Stomach (tissue), 9 donors: ENCODE measurements around the gene FANCD2OS. TPM values are rescaled to one million over a fixed set of nuclear protein-coding genes. Genes with fewer than 3 reads are reported as not detected.

Experiments
- DNase-seq, 2 donors: peaks; one replicate each; pipeline versions ENCODE4 v3.0.0 to v3.0.0-alpha.2; 2013 to 2019
- H3K27ac ChIP-seq, 5 donors: fragments of 200-600 bp in 4 of 5; sonication (generic) in 4 of 5; one replicate each; pipeline ENCODE4 v1.5.1; 2013 to 2019; ENCODE audit warnings: mild to moderate bottlenecking in 1 of 5, moderate library complexity in 1 of 5
- H3K27me3 ChIP-seq, 3 donors: fragments of 200-600 bp; sonication (generic); one replicate each; pipeline ENCODE4 v1.5.1; 2017 to 2019; ENCODE audit warnings: mixed run types in 1 of 3
- H3K36me3 ChIP-seq, 4 donors: fragments of 200-600 bp; sonication (generic); 1 replicate in 3 of 4; 2 replicates in 1 of 4; pipeline ENCODE4 v1.5.1; 2016 to 2019
- H3K4me1 ChIP-seq, 4 donors: fragments of 200-600 bp; sonication (generic); one replicate each; pipeline ENCODE4 v1.5.1; 2016 to 2019
- H3K4me3 ChIP-seq, 4 donors: fragments of 200-600 bp; sonication (generic) in 3 of 4; one replicate each; pipeline ENCODE4 v1.5.1; 2016 to 2019; ENCODE audit warnings: mild to moderate bottlenecking in 1 of 4
- H3K9me3 ChIP-seq, 4 donors: fragments of 200-600 bp; sonication (generic); one replicate each; pipeline ENCODE4 v1.5.1; 2016 to 2019
- EP300 ChIP-seq: sonication (generic); formaldehyde crosslinking; IDR thresholded peaks from one replicate; pipeline ENCODE4 v1.6.1; 2017; ENCODE audit warnings: antibody characterized with exemption
- POLR2A ChIP-seq, 4 donors: fragments of 450-650 bp; IDR thresholded peaks; one replicate each; pipeline ENCODE4 v1.6.1; 2016; ENCODE audit warnings: antibody characterized with exemption in 4 of 4, control low read depth in 2 of 4, mild to moderate bottlenecking in 1 of 4, moderate library complexity in 1 of 4
- POLR2AphosphoS5 ChIP-seq, 3 donors: sonication (generic); formaldehyde crosslinking; IDR thresholded peaks; one replicate each; pipeline ENCODE4 v1.6.1; 2016; ENCODE audit warnings: antibody characterized with exemption in 3 of 3
- WGBS, 5 donors: extraction: QIAGEN DNeasy Blood & Tissue Kit in 3 of 5; methylation state at CpG; one replicate each; pipeline versions ENCODE4 v1.1.5 to v1.1.7; 2013 to 2018; 5-methylcytosine and 5-hydroxymethylcytosine counted together
- intact Hi-C: fragments of 100-400 bp; cut with DNase I; formaldehyde crosslinking; loops from one replicate; pipeline ENCODE4 v1.15.1; 2023; ENCODE audit warnings: low total_unique reads
- polyA plus RNA-seq, 3 donors: library from polyadenylated mRNA; stranded (reverse); fragments of 200-250 nt; gene quantifications; one replicate each; pipeline ENCODE4 v1.2.3, GENCODE V29; 2013
- total RNA-seq, 5 donors: library from RNA; depleted of rRNA; stranded (reverse); fragments of >200 nt; gene quantifications; one replicate each; pipeline versions ENCODE4 v1.1.0 to v1.2.3, GENCODE V29; 2014 to 2016
- TF ChIP-seq, protein P1 (sequence below), 7 experiments: fragments of 450-650 bp in 4 of 7; fragments of 200-600 bp in 3 of 7; sonication (generic) in 3 of 7; IDR thresholded peaks; one replicate each; pipeline ENCODE4 v1.5.1; 2016 to 2019; ENCODE audit warnings: antibody characterized with exemption in 7 of 7, control low read depth in 2 of 7, mild to moderate bottlenecking in 1 of 7
- donor health status: healthy with polysubstance abuse.
- donor health status: Bipolar disorder and iron deficiency.
- donor health status: healthy.

The FANCD2OS gene
- total and polyA plus RNA-seq, 8 donors: not detected

GRCh38 chr3:10122724-10123123 is 14.7 kb upstream of the FANCD2OS start:
- Histone ChIP-seq H3K9me3 (no peaks in the 10 kb centered on the region), H3K4me1 (peaks cover 0 to 26% (median 15%) of the 10 kb centered on the region in 4 donors), H3K4me3 (no peak overlapping the region), H3K36me3 (peaks cover 30 to 72% (median 68%) of the 10 kb centered on the region in 4 donors), H3K27me3 (no peaks in the 10 kb centered on the region), H3K27ac (no peak overlapping the region)
- intact Hi-C loops: no loop called here
- no peak for TF ChIP-seq EP300
- TF ChIP-seq POLR2AphosphoS5 (IDR thresholded peaks at IDR 0.05): no peak
- TF ChIP-seq POLR2A (IDR thresholded peaks at IDR 0.05): no peak
- TF ChIP-seq, protein P1, sequence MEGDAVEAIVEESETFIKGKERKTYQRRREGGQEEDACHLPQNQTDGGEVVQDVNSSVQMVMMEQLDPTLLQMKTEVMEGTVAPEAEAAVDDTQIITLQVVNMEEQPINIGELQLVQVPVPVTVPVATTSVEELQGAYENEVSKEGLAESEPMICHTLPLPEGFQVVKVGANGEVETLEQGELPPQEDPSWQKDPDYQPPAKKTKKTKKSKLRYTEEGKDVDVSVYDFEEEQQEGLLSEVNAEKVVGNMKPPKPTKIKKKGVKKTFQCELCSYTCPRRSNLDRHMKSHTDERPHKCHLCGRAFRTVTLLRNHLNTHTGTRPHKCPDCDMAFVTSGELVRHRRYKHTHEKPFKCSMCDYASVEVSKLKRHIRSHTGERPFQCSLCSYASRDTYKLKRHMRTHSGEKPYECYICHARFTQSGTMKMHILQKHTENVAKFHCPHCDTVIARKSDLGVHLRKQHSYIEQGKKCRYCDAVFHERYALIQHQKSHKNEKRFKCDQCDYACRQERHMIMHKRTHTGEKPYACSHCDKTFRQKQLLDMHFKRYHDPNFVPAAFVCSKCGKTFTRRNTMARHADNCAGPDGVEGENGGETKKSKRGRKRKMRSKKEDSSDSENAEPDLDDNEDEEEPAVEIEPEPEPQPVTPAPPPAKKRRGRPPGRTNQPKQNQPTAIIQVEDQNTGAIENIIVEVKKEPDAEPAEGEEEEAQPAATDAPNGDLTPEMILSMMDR (IDR thresholded peaks at IDR 0.05): no peak
- 88 to 93% (median 90%) methylated on average over 4 of the region's 4 CpGs for WGBS, 5 donors
- no peak for DNase-seq

- Histone ChIP-seq H3K4me3 (no peak overlapping the region), H3K9me3 (no peaks in the 10 kb centered on the region), H3K36me3 (peaks cover 17 to 56% (median 51%) of the 10 kb centered on the region in 4 donors), H3K4me1 (peaks cover 8 to 43% (median 31%) of the 10 kb centered on the region in 4 donors), H3K27ac (no peak overlapping the region), H3K27me3 (no peaks in the 10 kb centered on the region)
- intact Hi-C loops: no loop called here
- no peak for DNase-seq
- TF ChIP-seq, protein P1 (IDR thresholded peaks at IDR 0.05): no peak
- TF ChIP-seq POLR2AphosphoS5 (IDR thresholded peaks at IDR 0.05) (no peak), POLR2A (IDR thresholded peaks at IDR 0.05) (no peak), EP300 (no peak)
- 88 to 98% (median 91%) methylated on average over 2 of the region's 2 CpGs for WGBS, 5 donors
Observed at GRCh38 chr3:10121064-10121463, 13.0 kb upstream of the FANCD2OS start.

GRCh38 chr3:10119376-10119775 is 11.3 kb upstream of the FANCD2OS start:
- no peaks in the 10 kb centered on the region for H3K9me3 ChIP-seq
- peaks cover 8 to 49% (median 35%) of the 10 kb centered on the region in 4 donors for H3K4me1 ChIP-seq
- no peak for TF ChIP-seq EP300
- no peak for DNase-seq
- 76 to 87% (median 84%) methylated on average over 4 of the region's 4 CpGs for WGBS, 5 donors
- intact Hi-C loops: no loop called here
- peaks cover 7 to 39% (median 35%) of the 10 kb centered on the region in 4 donors for H3K36me3 ChIP-seq
- no peak overlapping the region for H3K4me3 ChIP-seq
- H3K27me3 ChIP-seq: no peaks in the 10 kb centered on the region
- H3K27ac ChIP-seq: no peak overlapping the region

DNA sequence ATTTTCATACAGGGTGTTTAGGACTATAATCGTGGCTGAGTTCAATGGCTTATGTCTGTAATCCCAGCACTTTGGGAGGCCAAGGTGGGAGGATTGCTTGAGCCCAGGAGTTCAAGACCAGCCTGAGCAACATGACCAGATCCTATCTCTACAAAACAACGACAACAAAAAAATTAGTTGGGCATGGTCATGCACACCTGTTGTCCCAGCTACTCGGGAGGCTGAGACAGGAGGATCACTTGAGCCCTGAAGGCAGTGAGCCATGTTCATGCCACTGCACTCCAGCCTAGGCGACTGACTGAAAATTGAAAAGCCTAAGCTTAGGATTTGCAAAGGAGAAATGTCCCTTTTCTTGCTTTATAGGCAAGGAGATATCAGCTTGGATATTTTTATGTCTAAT is 8.9 kb upstream of the FANCD2OS start:
- 86 to 91% (median 90%) methylated on average over 4 of the region's 4 CpGs for WGBS, 5 donors
- DNase-seq: no peak
- intact Hi-C loops: no loop called here

DNA sequence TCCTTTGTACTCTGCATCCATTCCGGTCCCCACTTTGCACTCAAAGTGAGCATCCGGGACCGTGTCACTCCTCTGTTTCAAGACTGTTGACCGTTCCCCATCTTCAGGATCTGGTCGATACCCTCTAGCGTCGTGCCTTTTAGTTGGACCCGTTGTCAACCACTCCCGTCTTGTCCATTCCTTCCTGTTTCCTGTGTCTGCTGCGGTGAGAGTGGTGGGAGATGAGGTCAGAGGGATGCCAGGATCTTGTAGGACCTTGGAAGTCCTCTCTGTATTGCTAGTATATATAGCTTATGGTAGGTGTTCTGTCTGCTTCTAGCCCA is 8.0 kb upstream of the FANCD2OS start:
- intact Hi-C loops: no loop called here
- no peaks in the 10 kb centered on the region for H3K9me3 ChIP-seq
- H3K4me1 ChIP-seq: peaks cover 8 to 49% (median 35%) of the 10 kb centered on the region in 4 donors
- no peak for DNase-seq
- TF ChIP-seq POLR2A (IDR thresholded peaks at IDR 0.05): no peak
- TF ChIP-seq, protein P1 (IDR thresholded peaks at IDR 0.05): no peak
- TF ChIP-seq POLR2AphosphoS5 (IDR thresholded peaks at IDR 0.05): no peak
- WGBS, 5 donors: 0 to 1% (median 0%) methylated on average over 10 of the region's 10 CpGs
- no peaks in the 10 kb centered on the region for H3K27me3 ChIP-seq
- H3K27ac ChIP-seq: peak overlapping the region; percentile 46 to 90 (median 81)
- peaks cover 0 to 19% (median 17%) of the 10 kb centered on the region in 4 donors for H3K36me3 ChIP-seq
- H3K4me3 ChIP-seq: peak overlapping the region; percentile 83 to 96 (median 89)

More for the DNA sequence above, 8.9 kb upstream of the FANCD2OS start:
- Histone ChIP-seq H3K9me3 (no peaks in the 10 kb centered on the region), H3K27ac (no peak overlapping the region), H3K36me3 (peaks cover 3 to 25% (median 25%) of the 10 kb centered on the region in 4 donors), H3K4me3 (peak overlapping the region in 3 of 4 donors; percentile 85 to 96 (median 93)), H3K4me1 (peaks cover 8 to 49% (median 35%) of the 10 kb centered on the region in 4 donors), H3K27me3 (no peaks in the 10 kb centered on the region)
- no peak for TF ChIP-seq EP300
- TF ChIP-seq, protein P1 (IDR thresholded peaks at IDR 0.05): no peak
- TF ChIP-seq POLR2AphosphoS5 (IDR thresholded peaks at IDR 0.05): no peak
- TF ChIP-seq POLR2A (IDR thresholded peaks at IDR 0.05): no peak
